ENCODE measurements around the gene WDPCP.

DNA sequence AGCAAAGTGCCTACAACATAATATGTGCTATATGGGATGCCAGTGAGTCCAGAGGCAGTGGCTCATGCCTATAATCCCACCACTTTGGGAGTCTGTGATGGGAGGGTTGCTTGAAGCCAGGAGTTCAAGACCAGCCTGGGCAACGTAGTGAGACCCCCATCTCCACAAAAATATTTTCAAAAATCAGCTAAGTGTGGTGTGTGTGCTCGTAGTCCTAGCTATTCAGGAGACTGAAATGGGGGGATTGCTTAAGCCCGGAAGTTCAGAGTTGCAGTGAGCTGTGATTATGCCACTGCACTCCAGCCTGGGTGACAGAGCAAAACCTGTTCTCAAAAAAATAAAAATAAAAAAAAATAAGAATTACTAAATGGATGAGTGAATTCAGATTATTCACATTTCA lies 514.3 kb downstream of the WDPCP start:
- TF ChIP-seq EZH2 (IDR thresholded peaks at IDR 0.05; ENCODE audit: low read depth), result no peak
- TF ChIP-seq, protein P1, sequence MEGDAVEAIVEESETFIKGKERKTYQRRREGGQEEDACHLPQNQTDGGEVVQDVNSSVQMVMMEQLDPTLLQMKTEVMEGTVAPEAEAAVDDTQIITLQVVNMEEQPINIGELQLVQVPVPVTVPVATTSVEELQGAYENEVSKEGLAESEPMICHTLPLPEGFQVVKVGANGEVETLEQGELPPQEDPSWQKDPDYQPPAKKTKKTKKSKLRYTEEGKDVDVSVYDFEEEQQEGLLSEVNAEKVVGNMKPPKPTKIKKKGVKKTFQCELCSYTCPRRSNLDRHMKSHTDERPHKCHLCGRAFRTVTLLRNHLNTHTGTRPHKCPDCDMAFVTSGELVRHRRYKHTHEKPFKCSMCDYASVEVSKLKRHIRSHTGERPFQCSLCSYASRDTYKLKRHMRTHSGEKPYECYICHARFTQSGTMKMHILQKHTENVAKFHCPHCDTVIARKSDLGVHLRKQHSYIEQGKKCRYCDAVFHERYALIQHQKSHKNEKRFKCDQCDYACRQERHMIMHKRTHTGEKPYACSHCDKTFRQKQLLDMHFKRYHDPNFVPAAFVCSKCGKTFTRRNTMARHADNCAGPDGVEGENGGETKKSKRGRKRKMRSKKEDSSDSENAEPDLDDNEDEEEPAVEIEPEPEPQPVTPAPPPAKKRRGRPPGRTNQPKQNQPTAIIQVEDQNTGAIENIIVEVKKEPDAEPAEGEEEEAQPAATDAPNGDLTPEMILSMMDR (conservative IDR thresholded peaks at IDR 0.05), result no peak
